H9 (cell line): ENCODE results near the gene CAMK1G. TPM values are rescaled to one million over a fixed set of nuclear protein-coding genes. Genes with fewer than 3 reads are reported as not detected.

ENCODE experiments used
- DNase-seq: peaks from one replicate; pipeline ENCODE4 v3.0.0-alpha.2; 2017
- H2AFZ ChIP-seq: one replicate; pipeline ENCODE4 v1.6.1; 2013; ENCODE audit warnings: mild to moderate bottlenecking, low read length, control low read depth, moderate library complexity
- H2AK5ac ChIP-seq: 2 replicates; pipeline ENCODE4 v1.6.1; 2013; ENCODE audit warnings: low read length, control low read depth, mixed read lengths; ENCODE audit not compliant: insufficient read length
- H2BK120ac ChIP-seq: one replicate; pipeline ENCODE4 v1.6.1; 2013; ENCODE audit warnings: low read depth, mild to moderate bottlenecking, low read length, control low read depth, inconsistent platforms; ENCODE audit not compliant: poor library complexity, severe bottlenecking
- H2BK12ac ChIP-seq: 2 replicates; pipeline ENCODE4 v1.6.1; 2013; ENCODE audit warnings: low read length, control low read depth, mixed read lengths, low read depth; ENCODE audit not compliant: insufficient read length
- H2BK15ac ChIP-seq: 2 replicates; pipeline ENCODE4 v1.6.1; 2013; ENCODE audit warnings: low read depth, low read length, control low read depth
- H2BK20ac ChIP-seq: one replicate; pipeline ENCODE4 v1.6.1; 2013; ENCODE audit warnings: low read depth, mild to moderate bottlenecking, low read length, control low read depth, inconsistent platforms; ENCODE audit not compliant: poor library complexity, severe bottlenecking
- H2BK5ac ChIP-seq: 2 replicates; pipeline ENCODE4 v1.6.1; 2013; ENCODE audit warnings: low read length, control low read depth, mixed read lengths; ENCODE audit not compliant: insufficient read length
- H3K14ac ChIP-seq: 2 replicates; pipeline ENCODE4 v1.6.1; 2013; ENCODE audit warnings: low read length, control low read depth; ENCODE audit not compliant: insufficient read depth
- H3K18ac ChIP-seq: 2 replicates; pipeline ENCODE4 v1.6.1; 2013; ENCODE audit warnings: low read depth, mild to moderate bottlenecking, mixed read lengths, low read length, control low read depth; ENCODE audit not compliant: insufficient read length
- H3K23ac ChIP-seq: 2 replicates; pipeline ENCODE4 v1.6.1; 2013; ENCODE audit warnings: low read length, control low read depth, mixed read lengths, low read depth; ENCODE audit not compliant: insufficient read length
- H3K23me2 ChIP-seq: 2 replicates; pipeline ENCODE4 v1.6.1; 2013; ENCODE audit warnings: low read depth, mild to moderate bottlenecking, mixed read lengths, low read length, control low read depth; ENCODE audit not compliant: insufficient read length, poor library complexity, severe bottlenecking
- H3K27ac ChIP-seq: 2 replicates; pipeline ENCODE4 v1.5.1; 2013; ENCODE audit warnings: low read length, control low read depth, mixed read lengths, low read depth; ENCODE audit not compliant: insufficient read length
- H3K27me3 ChIP-seq: 2 replicates; pipeline ENCODE4 v1.6.1; 2013; ENCODE audit warnings: low read length, control low read depth, inconsistent platforms; ENCODE audit not compliant: insufficient read depth
- H3K4ac ChIP-seq: 2 replicates; pipeline ENCODE4 v1.6.1; 2013; ENCODE audit warnings: low read depth, mild to moderate bottlenecking, control low read depth, inconsistent platforms, low read length, moderate library complexity
- H3K4me1 ChIP-seq: 2 replicates; pipeline ENCODE4 v1.6.1; 2013; ENCODE audit warnings: low read length, control low read depth, inconsistent platforms; ENCODE audit not compliant: insufficient read depth
- H3K4me2 ChIP-seq: 2 replicates; pipeline ENCODE4 v1.6.1; 2013; ENCODE audit warnings: low read length, control low read depth, mixed read lengths; ENCODE audit not compliant: insufficient read length, insufficient read depth
- H3K56ac ChIP-seq: 2 replicates; pipeline ENCODE4 v1.6.1; 2013; ENCODE audit warnings: low read depth, mild to moderate bottlenecking, mixed read lengths, low read length, control low read depth; ENCODE audit not compliant: insufficient read length
- H3K79me1 ChIP-seq: 2 replicates; pipeline ENCODE4 v1.6.1; 2013; ENCODE audit warnings: low read depth, mild to moderate bottlenecking, moderate library complexity, low read length, control low read depth, inconsistent platforms; ENCODE audit not compliant: insufficient read depth, poor library complexity, severe bottlenecking
- H3K79me2 ChIP-seq: 2 replicates; pipeline ENCODE4 v1.6.1; 2013; ENCODE audit warnings: low read length, control low read depth, inconsistent platforms; ENCODE audit not compliant: insufficient read depth
- H3K9ac ChIP-seq: 2 replicates; pipeline ENCODE4 v1.6.1; 2013; ENCODE audit warnings: low read length, control low read depth, mixed read lengths; ENCODE audit not compliant: insufficient read length; ENCODE audit errors: extremely low read depth
- H3K9me3 ChIP-seq: one replicate; pipeline ENCODE4 v1.6.1; 2013; ENCODE audit warnings: low read depth, low read length, inconsistent platforms; ENCODE audit not compliant: control insufficient read depth
- H3T11ph ChIP-seq: one replicate; pipeline ENCODE4 v1.6.1; 2013; ENCODE audit warnings: mild to moderate bottlenecking, low read length, control low read depth, inconsistent platforms
- H4K20me1 ChIP-seq: one replicate; pipeline ENCODE4 v1.6.1; 2013; ENCODE audit not compliant: control insufficient read depth, insufficient read length, insufficient read depth
- H4K5ac ChIP-seq: 2 replicates; pipeline ENCODE4 v1.6.1; 2013; ENCODE audit warnings: low read depth, mild to moderate bottlenecking, mixed read lengths, low read length, control low read depth; ENCODE audit not compliant: insufficient read length
- H4K8ac ChIP-seq: replicated peaks from 2 replicates; pipeline ENCODE4 v1.6.1; 2013; ENCODE audit warnings: low read length, control low read depth, mixed read lengths, low read depth; ENCODE audit not compliant: insufficient read length
- H4K91ac ChIP-seq: 2 replicates; pipeline ENCODE4 v1.6.1; 2013; ENCODE audit warnings: low read depth, mild to moderate bottlenecking, moderate library complexity, mixed read lengths, low read length, control low read depth; ENCODE audit not compliant: insufficient read length
- H3K27ac Mint-ChIP-seq, 3 experiments: 2 replicates in 2 of 3; 3 replicates in 1 of 3; pipeline ENCODE4 v1.8.0; 2020 to 2021; ENCODE audit warnings: mixed read lengths in 3 of 3, mild to moderate bottlenecking in 1 of 3, moderate library complexity in 1 of 3
- H3K27me3 Mint-ChIP-seq: 2 replicates; pipeline ENCODE4 v1.8.0; 2021; ENCODE audit warnings: low read depth, mild to moderate bottlenecking, moderate library complexity, mixed read lengths
- H3K36me3 Mint-ChIP-seq, 3 experiments: 2 replicates in 2 of 3; 3 replicates in 1 of 3; pipeline ENCODE4 v1.8.0; 2020 to 2021; ENCODE audit warnings: low read depth in 3 of 3, mixed read lengths in 3 of 3; ENCODE audit not compliant: insufficient read depth in 1 of 3
- H3K4me1 Mint-ChIP-seq, 2 experiments: 2 replicates each; pipeline ENCODE4 v1.8.0; 2020; ENCODE audit warnings: mixed read lengths in 2 of 2
- H3K4me3 Mint-ChIP-seq, 2 experiments: 2 replicates in 1 of 2; 3 replicates in 1 of 2; pipeline ENCODE4 v1.8.0; 2020 to 2021; ENCODE audit warnings: mild to moderate bottlenecking in 2 of 2, mixed read lengths in 2 of 2, moderate library complexity in 1 of 2
- H3K9me3 Mint-ChIP-seq, 2 experiments: 2 replicates in 1 of 2; 3 replicates in 1 of 2; pipeline ENCODE4 v1.8.0; 2020; ENCODE audit warnings: mild to moderate bottlenecking in 2 of 2, mixed read lengths in 2 of 2, moderate library complexity in 1 of 2
- CTCF ChIP-seq: fragments of 200-600 bp; sonication (generic); conservative IDR thresholded peaks from 3 replicates; pipeline ENCODE4 v1.8.0; 2021; ENCODE audit warnings: antibody characterized with exemption, mild to moderate bottlenecking
- WGBS: extraction: QIAGEN DNeasy Blood & Tissue Kit; methylation state at CpG from one replicate; pipeline ENCODE4 v1.1.7; 2013; ENCODE audit warnings: missing lambda C conversion rate, low lambda C conversion rate, mixed read lengths; ENCODE audit not compliant: insufficient read length; ENCODE audit errors: extremely low coverage; 5-methylcytosine and 5-hydroxymethylcytosine counted together
- total RNA-seq: library from RNA; stranded (reverse); gene quantifications from 2 replicates; pipeline ENCODE4 v1.2.1, GENCODE V29; 2021

The CAMK1G gene
- total RNA-seq, 1 experiment from 2014 or later: 0.28 TPM

- H3K79me1 ChIP-seq: no peaks in the 10 kb centered on the region
- no peak overlapping the region for H3T11ph ChIP-seq
- Mint-ChIP-seq H3K9me3 (no peaks in the 10 kb centered on the region), H3K4me1 (peaks cover 2 to 7% of the 10 kb centered on the region in 2 experiments; a peak in 3 of 4 replicates), H3K27me3 (peaks cover 26% of the 10 kb centered on the region), H3K27ac (no peak overlapping the region), H3K36me3 (no peaks in the 10 kb centered on the region), H3K4me3 (no peak overlapping the region)
- no peak overlapping the region for H3K27ac ChIP-seq
- no peak overlapping the region for H4K91ac ChIP-seq
- no peaks in the 10 kb centered on the region for H3K23me2 ChIP-seq
- no peak overlapping the region for H2AFZ ChIP-seq
- no peak for DNase-seq
- no peaks in the 10 kb centered on the region for H3K4me1 ChIP-seq
- H3K56ac ChIP-seq: no peak overlapping the region
- no peak overlapping the region for H2BK12ac ChIP-seq
- no peaks in the 10 kb centered on the region for H4K20me1 ChIP-seq
- no peak overlapping the region for H3K9ac ChIP-seq
- TF ChIP-seq CTCF: no peak
- no peaks in the 10 kb centered on the region for H3K79me2 ChIP-seq
- no peaks in the 10 kb centered on the region; the same call in 1 of the 2 replicates for H3K27me3 ChIP-seq
- H3K23ac ChIP-seq: no peak overlapping the region
- H4K8ac ChIP-seq: no peak overlapping the region
- H2BK120ac ChIP-seq: no peak overlapping the region
- H3K14ac ChIP-seq: no peak overlapping the region
- H2BK20ac ChIP-seq: no peak overlapping the region
- H4K5ac ChIP-seq: no peak overlapping the region
- no peak overlapping the region for H2AK5ac ChIP-seq
- H3K4me2 ChIP-seq: no peak overlapping the region
- no peak overlapping the region for H3K18ac ChIP-seq
- no peak overlapping the region for H2BK5ac ChIP-seq
- H2BK15ac ChIP-seq: no peak overlapping the region
- no peak overlapping the region for H3K4ac ChIP-seq
- WGBS: no CpG with 5 or more reads among the region's 1 CpG
- no peaks in the 10 kb centered on the region for H3K9me3 ChIP-seq
These were observed 10.9 kb downstream of the CAMK1G start for GRCh38 chr1:209594440-209594839.
